DMS79 (cell line): ENCODE results near the gene GPR32.
"Not testable (repeated sequence)": the region's sequence is repeated elsewhere in the genome, so short reads cannot be mapped to it uniquely, and the experiment has no call there.

ENCODE experiments used
- DNase-seq: peaks from one replicate; lab custom pipeline; 2025; lab: John Stamatoyannopoulos, UW

The GPR32 gene

DNA sequence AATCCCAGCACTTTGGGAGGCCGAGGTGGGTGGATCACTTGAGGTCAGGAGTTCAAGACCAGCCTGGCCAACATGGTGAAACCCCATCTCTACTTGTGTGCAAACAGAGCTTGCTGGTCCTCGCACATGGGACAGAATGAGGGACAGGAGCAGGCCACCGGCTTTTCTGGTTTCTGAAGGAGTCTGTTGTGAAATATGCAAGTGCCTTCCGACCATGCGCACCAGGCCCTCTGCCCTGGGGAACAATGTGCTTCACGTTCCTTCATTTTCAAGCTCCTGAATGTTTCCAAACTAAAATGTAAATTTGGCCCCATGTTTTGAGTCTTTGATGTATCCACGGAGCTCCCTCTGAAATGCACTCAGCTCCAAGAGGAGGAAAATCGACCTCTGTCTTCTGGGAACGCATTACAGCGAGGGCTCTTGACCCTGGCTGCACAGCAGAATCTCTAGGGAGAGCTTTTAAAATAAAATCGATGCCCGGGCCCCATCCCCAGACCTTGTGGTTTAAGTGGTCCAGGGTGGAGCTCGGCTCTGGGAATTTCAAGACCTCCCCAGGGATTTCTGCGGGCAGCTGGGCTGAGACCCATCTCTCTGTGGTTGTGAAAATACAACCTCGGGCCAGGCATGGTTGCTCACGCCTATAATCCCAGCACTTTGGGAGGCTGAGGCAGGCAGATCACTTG, 10.6 kb downstream of the GPR32 start:
- DNase-seq = no peak

DNA sequence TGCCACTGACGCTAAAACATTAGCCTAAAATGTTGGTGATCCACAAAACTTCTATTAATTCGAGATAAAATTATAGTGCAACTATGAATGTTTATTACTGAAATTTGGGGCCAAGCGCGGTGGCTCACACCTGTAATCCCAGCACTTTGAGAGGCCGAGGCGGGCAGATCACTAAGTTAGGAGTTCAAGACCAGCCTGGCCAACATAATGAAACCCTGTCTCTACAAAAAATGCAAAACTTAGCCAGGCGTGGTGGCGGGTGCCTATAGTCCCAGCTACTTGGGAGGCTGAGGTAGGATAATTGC, 13.5 kb downstream of the GPR32 start:
- not testable (repeated sequence) for DNase-seq

DNA sequence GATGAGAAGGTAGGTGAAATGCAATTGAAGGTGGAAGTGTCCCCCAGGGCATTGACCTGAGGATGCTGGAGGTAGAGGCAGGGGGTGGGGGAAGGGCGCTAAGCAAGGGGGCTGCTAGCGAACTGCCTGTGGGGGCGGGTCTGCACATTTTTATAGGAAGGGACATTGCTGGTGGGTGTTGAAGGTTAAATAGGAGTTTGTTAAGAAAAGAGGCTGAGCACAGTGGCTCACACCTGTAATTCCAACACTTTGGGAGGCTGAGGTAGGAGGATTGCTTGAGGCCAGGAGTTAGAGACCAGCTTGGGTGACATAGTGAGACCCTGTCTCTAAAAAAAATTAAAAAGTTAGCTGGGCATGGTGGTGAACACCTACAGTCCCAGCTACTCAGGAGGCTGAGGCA, 14.4 kb downstream of the GPR32 start:
- DNase-seq = no peak

DNA sequence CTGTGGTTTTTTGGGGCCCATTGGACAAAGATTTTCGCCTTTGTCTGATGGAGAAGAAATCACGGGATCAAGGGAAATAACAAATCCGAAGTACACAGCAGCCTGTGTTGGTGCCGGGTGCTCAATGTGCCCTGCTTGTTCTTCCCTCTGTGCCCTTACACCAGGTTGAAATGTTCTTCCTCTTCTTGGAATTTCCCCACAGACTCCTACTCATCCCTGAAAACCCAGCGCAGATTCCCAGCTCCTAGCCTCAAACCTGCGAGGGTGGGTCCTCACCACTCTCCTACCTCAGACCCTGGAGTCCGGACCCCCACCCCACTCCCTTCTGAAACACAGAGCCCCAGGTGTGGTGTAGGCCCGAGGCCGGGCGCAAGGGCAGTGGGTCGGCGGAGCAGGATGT, 15.1 kb downstream of the GPR32 start:
- DNase-seq = no peak

DNA sequence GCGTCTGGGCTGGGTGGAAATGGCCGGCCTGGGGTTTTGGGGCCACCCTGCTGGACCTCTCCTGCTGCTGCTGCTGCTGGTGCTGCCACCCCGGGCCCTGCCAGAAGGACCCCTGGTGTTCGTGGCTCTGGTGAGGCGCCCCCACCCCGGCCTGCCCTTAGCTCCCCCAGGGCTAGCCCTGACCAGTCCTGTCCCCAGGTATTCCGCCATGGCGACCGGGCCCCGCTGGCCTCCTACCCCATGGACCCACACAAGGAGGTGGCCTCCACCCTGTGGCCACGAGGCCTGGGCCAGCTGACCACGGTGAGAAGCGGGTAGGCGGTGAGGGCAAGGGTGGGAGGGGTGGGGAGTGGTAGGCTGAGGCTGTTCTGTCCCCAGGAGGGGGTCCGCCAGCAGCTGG, 20.1 kb downstream of the GPR32 start, which contains the start of gene ACP4:
Gene ACP4 (plus strand): TSS at position 20 of the 400 bp plus-strand sequence. CDS start 0 bp downstream, at position 20.
- DNase-seq = no peak

DNA sequence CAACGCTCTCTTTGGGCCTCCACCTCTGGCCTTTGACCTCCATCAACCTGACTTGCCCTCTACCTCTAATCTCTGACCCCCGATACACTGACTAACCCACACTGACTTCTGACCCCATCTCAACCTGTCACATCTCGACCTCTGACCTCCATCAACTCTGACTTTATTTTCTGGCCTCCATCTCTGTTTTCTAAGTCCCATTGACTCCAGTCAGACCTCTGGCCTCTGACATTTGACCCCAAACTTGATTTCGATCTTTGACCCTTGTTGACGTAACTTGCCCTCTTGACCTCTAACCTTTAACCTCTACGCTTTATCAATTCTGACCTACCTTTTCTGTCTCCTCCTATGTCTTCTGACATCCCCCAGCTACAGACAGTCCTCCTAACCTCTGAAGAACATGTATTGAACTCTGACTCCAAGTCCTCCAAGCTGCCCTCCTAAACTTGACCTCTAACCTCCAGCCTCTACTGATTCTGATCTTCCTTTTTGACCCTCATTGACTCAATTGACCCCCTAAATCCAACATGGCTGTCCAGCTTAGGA, 20.7 kb downstream of the GPR32 start:
- DNase-seq = no peak

DNA sequence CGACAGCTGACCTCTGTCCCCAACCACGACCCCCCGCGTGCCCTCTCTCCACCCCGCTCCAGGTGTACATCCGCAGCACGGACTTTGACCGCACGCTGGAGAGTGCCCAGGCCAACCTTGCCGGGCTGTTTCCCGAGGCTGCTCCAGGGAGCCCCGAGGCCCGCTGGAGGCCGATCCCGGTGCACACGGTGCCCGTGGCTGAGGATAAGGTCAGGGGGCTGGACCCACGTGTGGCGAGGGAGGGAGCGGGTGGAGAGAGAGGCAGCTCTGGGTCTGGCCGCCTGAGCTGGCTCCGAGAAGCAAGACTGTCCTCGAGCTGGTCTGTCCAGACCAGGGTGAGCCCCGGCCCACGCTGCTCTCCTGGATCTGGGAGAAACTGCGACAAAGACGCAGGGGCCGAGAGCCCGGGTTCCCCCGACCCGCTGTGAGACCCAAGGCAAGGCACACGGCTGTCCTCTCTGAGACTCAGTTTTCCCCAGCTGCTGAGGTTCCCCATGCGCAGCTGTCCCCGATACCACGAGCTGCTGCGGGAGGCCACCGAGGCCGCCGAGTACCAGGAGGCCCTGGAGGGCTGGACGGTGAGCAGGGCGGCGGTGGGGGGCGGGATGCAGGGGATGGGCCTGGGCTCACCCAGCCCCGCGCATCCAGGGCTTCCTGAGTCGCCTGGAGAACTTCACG, 21.5 kb downstream of the GPR32 start:
- DNase-seq = no peak

DNA sequence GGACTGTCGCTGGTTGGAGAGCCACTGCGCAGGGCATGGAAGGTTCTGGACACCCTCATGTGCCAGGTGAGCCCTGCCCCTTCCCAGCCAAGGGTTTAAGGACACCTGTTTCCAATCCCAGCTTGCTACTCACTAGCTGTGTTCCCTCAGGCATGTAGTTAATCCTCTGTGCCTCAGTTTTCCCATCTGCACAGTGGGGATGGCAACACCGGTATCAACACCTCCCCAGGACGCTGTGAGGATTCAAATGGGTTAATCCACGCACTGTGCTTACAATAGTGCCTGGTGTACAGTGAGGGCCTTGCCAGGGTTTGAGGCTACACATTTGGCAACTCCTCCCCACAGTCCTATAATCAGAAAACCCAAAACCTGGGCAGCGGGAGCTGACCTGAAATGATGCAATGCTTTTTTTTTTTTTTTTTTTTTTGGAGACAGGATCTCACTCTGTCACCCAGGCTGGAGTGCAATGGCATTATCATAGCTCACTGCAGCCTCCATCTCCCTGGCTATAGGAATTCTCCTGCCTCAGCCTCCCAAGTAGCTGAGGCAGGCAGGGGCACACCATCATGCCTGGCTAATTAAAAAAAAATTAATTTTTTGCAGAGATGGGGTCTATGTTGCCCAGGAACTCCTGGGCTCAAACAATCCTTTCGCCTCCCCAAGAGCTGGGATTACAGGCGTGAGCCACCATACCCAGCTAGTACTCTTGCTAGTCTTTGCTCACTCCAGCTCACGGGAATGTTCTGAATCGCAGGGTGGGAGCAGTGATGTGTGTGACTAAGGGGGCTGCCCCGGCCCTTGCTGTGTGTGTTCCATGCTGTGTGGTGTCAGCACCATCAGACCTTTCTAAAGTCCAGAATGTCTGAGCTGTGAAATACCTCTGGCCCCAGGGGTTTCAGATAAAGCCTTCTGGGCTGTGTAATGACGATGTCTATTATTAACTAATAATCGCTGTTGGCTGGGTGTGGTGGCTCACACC, 22.3 kb downstream of the GPR32 start:
- no peak for DNase-seq

DNA sequence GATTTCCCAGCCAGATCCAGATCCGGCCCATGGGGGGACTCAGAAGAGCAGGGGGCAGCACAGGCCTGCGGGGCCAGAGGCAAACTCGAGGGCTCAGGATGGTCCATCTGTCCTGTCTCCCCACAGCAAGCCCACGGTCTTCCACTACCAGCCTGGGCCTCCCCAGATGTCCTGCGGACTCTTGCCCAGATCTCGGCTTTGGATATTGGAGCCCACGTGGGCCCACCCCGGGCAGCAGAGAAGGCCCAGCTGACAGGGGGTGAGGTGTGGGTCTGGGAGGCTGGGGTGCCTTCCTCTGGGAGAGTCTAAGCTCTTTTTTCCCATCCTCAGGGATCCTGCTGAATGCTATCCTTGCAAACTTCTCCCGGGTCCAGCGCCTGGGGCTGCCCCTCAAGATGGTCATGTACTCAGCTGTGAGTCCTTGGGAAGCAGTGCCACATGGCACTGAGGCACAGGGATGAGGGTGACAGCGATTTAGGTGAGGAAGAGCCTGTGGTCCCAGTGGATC, 23.3 kb downstream of the GPR32 start:
- DNase-seq = no peak

DNA sequence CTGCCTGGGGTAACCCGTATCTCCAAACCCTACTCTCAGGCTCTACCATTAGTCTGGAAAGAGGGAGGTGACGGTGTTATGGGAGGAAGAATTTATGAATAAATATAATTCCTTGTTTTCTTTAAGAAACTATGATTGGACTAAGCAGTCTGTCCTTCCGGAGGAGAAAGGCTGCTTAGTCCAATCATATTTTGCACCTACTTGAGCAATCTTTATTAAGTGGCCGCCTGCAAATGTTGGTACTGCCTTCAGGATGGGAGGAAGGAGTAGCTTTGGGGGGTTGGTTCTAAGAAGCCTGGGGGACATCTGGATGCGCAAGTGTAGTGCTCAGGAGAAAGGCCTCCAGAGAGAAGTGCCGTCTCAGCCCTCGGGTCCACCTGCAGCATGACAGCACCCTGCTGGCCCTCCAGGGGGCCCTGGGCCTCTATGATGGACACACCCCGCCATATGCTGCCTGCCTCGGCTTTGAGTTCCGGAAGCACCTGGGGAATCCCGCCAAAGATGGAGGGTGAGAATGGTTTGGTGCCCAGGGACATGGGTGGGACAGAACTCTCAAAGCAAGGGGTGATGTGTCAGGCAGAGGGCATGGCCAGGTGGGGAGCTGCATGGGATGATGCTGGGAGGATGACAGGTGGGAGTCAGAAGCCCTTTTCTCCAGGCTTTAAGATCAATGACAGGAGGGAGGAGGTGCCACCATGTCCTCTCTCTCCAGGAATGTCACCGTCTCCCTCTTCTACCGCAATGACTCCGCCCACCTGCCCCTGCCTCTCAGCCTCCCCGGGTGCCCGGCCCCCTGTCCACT, 24.0 kb downstream of the GPR32 start:
- no peak for DNase-seq

DNA sequence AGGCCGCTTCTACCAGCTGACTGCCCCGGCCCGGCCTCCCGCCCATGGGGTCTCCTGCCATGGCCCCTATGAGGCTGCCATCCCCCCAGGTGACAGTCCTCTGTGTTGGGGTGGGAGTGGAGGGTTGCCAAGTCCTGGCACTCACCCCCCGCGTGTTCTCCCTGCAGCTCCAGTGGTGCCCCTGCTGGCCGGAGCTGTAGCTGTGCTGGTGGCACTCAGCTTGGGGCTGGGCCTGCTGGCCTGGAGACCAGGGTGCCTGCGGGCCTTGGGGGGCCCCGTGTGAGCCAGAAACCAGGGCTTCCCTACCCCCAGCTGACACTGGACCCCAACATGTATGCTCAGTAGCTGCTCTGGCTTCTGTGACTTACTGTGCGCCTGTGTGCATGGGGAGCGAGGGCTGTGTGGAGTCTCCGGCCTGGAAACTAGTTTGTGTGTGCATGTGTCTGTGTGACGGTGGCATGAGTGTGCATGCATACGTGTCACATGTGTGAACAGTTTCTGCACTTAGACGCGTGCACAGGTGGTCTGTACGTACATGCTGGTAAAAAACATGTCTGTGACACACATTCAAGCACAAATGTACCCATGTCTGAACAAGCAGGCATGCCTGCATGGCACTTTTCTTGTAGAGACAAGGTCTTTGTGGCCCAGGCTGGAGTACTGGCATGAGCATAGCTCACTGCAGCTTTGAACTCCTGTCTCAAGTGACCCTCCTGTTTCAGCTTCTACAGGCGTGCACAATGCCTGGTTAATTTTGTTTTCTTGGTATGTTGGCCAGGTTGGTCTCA, 24.8 kb downstream of the GPR32 start:
- no peak for DNase-seq

DNA sequence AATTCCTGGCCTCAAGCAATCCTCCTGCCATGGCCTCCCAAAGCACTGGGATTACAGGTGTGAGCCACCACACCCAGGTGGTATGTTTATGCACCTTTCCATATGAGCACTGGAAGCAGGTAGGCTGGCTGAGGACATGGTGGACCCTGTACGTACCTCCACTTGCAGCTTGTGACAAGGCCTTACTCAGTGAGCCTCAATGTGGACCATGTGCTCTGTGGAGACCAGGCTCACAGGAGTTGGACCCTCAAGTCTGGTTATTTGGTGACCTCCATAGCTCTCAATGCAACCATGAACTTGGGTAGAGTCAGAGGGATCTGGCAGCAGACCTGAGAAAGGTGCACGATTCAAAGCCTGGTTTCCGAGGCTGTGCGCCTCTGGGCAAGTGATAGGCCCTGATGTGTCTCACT, 25.4 kb downstream of the GPR32 start:
- DNase-seq = no peak

DNA sequence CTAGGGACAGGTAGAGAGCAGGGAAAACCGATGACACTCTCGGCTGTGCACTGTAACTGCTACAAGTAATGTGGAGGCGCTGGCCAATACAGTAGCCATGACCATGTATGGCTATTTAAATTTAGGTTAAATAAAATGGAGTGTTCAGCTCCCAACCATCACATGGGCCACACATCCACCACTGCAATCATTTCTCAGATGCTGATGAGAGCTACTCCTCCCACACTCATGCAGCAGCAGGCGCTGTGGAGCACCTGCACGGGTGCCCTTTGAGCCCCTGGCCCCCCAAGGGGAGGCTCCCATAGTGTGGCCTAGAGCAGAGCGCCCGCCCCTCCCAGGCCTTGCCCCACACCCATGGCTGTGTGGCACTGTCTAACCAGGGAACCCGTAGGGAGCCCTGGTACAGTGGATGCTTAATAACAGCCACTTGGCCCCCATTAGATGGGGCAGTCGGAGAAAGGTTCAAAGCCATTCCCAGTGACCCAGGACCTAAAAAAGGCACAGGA, 25.9 kb downstream of the GPR32 start:
- DNase-seq = no peak

DNA sequence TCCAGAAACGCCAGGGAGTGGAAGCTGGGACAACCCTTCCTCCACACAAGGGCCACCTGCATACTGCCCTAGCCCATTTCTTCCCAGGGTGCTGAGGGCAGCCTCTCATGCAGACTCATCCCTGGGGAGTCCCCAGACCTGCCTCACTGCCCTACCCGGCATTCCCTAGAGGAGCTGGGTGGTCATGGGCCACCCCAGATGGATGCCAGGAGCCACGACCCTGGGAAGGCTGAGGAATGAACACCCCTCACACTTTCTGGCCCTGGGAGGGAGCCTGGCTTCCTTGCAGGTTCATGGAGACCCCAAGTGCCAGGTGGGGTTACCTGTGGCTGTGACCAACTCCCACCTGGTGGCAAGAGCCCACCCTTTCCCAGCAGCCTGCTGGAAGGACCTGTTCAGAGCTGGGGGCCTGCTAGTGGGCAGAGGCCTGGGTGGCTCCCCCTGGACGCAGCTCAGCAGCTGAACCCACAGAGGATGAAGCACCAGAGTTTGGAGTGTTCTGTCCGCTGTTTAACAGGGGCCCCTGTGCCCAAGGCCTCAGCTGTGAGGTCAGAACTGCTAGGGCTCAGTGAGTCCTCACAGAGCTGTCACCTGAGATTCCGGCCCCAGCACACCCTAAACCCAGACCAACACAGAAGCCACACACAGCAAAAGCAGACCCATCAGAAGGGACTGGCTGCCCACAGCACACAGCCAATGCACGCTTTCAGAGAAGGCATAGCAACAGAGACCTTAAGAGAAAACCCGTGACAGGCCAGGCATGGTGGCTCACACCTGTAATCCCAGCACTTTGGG, 26.6 kb downstream of the GPR32 start:
- DNase-seq = no peak

DNA sequence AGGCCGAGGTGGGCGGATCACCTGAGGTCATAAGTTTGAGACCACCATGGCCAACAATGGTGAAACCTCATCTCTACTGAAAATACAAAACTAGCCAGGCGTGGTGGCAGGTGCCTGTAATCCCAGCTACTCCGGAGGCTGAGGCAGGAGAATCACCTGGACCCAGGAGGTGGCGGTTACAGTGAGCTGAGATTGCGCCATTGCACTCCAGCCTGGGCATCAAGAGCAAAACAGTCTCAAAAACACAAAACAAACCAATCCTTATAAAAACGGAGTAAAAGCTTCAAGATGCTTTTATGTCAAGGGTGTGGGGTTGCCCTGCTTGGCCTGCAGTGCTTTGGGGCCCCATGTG, 27.1 kb downstream of the GPR32 start:
- DNase-seq = no peak

DNA sequence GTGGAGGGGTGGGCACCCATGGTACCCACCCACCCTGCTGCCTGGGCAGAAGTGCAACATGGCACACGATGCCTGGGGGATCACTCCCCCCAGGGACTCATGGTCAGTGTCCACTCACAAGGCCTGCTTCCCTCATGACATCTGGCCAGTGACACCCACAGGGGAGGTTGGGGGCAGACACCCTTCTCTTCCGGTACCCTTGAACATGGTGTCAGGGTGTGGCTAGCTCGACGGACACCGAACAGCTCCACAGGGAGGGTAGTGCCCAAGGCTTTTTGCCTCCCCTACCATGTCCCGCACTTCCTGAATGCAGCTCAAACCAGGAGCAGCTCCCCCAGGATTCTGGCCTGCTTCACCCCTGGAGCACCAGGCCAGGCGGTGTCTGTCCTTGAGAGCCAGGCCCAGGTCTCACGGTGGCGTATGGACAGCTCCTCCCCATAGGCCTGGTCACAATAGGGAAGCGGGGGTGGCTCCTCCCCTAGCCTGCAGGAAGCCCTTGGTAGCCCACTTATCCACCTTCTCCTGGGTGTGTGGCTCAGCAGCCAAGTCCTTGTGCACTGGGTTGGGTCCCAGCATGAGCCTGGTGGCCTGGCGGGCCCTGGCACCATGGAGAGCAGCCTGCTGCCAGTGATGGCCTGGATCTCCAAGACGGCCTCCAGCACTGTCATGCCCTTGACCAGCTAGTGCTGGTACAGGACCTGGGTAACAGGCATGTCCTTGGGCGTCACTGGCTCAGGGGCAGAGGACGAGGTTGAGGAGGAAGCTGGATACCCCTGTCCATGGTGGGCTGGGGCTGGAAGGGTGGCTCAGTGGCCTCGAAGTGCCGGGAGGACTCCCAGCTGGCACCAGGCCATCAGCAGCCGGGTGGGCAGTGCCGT, 27.8 kb downstream of the GPR32 start:
- no peak for DNase-seq

DNA sequence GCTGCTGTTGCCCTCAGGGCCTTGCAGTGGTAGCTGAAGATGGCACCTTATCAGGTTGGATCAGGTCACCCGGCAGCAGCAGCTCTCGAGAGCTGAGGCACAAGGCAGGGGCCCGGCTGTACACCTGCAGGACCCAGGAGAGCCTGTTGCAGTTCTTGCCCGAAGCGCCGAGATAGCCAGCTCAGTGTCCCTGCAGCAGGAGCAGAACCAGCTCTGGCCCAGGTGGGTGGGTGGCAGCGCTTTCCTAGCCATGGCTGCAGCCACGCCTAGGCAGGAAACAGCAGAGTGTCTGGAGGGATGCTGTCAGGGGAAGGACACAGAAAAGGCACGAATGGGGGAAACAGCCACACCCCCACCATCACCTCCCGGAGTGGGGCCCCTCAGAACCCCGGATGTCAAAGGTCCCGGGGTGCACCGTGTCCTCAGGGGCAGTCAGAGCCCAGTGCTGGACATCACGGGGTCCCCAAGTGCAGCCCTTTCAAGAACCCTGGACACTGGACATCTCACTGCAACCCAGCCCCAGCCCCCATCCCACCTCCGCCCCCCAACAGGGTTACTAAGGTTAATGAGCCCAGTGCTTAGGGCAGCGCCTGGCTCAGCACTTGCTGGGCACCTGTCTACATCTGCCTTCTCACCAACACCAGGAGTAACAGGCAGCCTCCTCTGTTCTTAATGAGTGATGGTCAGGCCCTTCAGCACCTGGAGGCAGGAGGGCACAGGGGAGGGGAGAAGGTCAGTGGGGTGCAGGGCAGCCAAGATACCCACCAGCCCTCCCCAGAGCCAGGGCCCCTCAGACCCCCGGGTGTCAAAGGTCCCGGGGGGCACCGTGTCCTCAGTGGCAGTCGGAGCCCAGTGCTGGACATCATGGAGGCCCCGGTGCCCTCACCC, 28.6 kb downstream of the GPR32 start:
- DNase-seq = no peak

DNA sequence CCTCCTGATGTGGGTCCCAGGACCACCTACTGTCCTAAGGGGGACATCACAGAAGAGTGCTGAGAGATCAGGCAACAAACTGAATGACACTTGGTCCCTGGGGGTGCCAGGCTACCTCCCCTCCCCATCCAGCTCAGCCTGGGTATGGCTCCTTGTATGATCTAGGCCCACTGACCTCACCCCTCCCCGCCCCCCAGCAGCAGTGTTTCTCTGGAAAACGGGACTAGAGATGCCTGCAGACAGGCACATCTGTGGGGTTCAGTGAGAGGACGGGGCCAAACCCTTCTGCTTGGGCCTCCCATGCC, 29.2 kb downstream of the GPR32 start:
- DNase-seq = no peak
